HG03039 (cell line): Measurements from ENCODE around the gene NCBP3.

ENCODE experiments used
- ATAC-seq: cut with Tn5 transposase; IDR thresholded peaks from one replicate; pipeline ENCODE4 v1.9.1; 2021; ENCODE audit warnings: mild to moderate bottlenecking, moderate library complexity; ENCODE audit not compliant: unreplicated experiment

NCBP3 gene

GRCh38 chr17:3761036-3761917 lies 84.8 kb downstream of the NCBP3 start:
- ATAC-seq: no peak

GRCh38 chr17:3759597-3760216 lies 86.3 kb downstream of the NCBP3 start:
- no peak for ATAC-seq

GRCh38 chr17:3755335-3756030 lies 90.6 kb downstream of the NCBP3 start:
- ATAC-seq: no peak

GRCh38 chr17:3754458-3755334 lies 91.3 kb downstream of the NCBP3 start:
- ATAC-seq: no peak

GRCh38 chr17:3754066-3754457 lies 92.0 kb downstream of the NCBP3 start:
- ATAC-seq: no peak

- no peak for ATAC-seq
These were observed 92.4 kb downstream of the NCBP3 start for GRCh38 chr17:3753624-3754023.
